AG08396 (cell line): ENCODE results near the gene NCF1.
"Not testable (repeated sequence)": the region's sequence is repeated elsewhere in the genome, so short reads cannot be mapped to it uniquely, and the experiment has no call there.

Experiments
- DNase-seq: peaks from one replicate; pipeline ENCODE4 v3.0.0; 2012; ENCODE audit warnings: low spot score, mixed read lengths

NCF1 gene

DNA sequence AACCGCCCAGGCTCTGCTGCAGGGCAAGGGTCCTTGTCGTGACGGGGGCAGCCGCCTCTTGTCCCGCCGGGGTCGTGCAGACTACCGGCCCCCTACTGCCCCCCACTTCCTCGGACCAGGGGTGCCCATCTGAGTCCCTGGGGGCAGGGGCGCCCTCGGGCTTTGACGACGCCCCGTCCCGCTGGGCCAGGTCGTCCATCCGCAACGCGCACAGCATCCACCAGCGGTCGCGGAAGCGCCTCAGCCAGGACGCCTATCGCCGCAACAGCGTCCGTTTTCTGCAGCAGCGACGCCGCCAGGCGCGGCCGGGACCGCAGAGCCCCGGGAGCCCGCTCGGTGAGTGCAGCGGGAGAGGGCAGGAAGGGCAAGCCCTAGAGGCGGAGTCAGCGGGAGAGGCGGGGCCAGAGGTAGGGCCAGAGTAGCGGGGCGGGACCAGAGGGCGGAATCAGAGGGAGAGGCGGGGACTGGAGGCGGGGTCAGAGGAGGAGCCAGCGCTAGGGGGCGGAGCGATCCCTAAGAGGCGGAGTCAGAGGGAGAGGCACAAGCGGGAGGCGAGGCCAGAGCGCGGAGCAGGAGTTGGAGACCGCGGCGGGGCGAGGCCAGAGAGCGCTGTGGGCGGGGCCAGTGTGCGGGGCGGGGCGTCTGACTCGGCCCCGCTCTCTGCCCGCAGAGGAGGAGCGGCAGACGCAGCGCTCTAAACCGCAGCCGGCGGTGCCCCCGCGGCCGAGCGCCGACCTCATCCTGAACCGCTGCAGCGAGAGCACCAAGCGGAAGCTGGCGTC is 14.7 kb downstream of the NCF1 start:
- not testable (repeated sequence) for DNase-seq

GRCh38 chr7:74789200-74789736 is 15.5 kb downstream of the NCF1 start:
- not testable (repeated sequence) for DNase-seq

GRCh38 chr7:74797848-74798622 is 24.2 kb downstream of the NCF1 start:
- not testable (repeated sequence) for DNase-seq

- DNase-seq, result not testable (repeated sequence)
Measured at GRCh38 chr7:74798644-74799043, 24.8 kb downstream of the NCF1 start.

DNA sequence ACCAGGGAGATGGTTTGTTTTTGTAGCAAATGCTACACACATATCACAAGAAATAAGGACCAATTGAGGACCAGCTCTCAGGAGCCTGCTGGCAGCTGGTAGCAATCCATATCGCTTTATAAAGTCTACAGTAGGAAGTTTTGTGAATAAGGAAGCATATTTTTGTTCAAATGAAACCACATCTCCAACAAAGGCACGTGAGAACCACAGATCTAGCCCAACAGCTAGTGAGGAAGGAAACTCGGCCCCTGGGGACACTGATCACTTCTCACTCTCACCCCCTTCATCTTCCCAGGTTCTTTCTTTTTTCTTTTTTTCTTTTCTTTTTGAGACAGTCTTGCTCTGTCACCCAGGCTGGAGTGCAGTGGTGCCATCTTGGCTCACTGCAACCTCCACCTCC is 42.1 kb downstream of the NCF1 start:
- not testable (repeated sequence) for DNase-seq

DNA sequence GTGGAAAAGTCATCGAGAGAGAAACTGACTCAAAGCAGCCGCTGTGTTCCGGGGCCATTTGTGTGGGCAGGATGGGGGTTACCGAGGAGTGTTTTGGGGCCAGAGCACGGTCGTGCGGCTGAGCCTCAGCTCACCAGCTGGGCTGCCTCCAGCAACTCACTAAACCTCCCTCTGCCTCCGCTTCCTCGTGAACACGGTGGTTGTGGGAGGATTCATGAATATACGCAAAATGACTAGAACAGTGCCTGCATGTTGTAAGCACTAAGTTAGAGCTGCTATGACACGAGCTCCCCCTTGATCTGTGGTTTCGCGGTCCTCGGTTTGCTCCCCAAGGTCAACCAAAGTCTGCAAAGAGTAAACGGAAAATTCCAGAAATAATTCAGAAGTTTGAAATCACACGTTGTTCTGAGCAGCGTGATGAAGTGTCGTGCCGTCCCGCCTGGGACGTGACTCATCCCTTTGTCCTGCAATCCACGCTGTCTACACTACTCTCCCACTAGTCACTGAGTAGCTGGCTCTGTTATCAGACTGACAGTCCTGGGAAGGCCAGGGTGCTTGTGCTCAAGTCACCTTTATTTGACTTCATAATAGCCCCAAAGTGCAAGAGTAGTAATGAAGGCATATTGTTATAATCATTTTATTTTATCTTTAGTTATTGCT is 46.5 kb downstream of the NCF1 start:
- DNase-seq, result not testable (repeated sequence)

DNA sequence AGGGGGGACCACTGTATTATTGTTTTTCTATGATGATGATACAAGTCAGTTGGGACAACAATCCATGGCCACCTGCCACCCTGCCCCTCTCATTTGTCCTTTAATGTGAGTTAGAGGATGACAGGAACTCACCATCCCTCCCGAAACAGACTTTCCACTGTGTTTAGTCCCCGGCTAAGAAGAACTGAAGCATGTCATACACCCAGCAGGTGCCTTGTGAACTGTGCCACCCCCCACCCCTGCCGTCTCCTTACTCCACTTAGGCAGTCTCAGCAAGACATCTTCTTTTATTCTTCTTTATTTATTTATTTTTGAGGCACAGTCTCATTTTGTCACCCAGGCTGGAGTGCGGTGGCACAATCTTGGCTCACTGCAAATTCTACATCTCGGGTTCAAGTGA is 47.4 kb downstream of the NCF1 start:
- DNase-seq, result not testable (repeated sequence)

GRCh38 chr7:74829959-74830358 is 56.1 kb downstream of the NCF1 start:
- not testable (repeated sequence) for DNase-seq

GRCh38 chr7:74830411-74830810 is 56.6 kb downstream of the NCF1 start:
- not testable (repeated sequence) for DNase-seq
